ENCODE measurements around the gene CD320. TPM values are rescaled to one million over a fixed set of nuclear protein-coding genes. Genes with fewer than 3 reads are reported as not detected.
"Not testable (repeated sequence)": the region's sequence is repeated elsewhere in the genome, so short reads cannot be mapped to it uniquely, and the experiment has no call there.

CD320 gene
- 10 to 100 TPM; 93.7 to 97.6 TPM for total RNA-seq
- 58.6 TPM for polyA plus RNA-seq

- peak within 1 kb of the TSS; percentile 85 to 99 (median 96) for H3K27ac Mint-ChIP-seq
- no peaks in the 10 kb centered on the region for H3K27me3 ChIP-seq (ENCODE audit: insufficient read depth, low read length, poor library complexity, severe bottlenecking)
- DNase-seq, result peak; percentile 76 to 92 (median 86)
- peak within 1 kb of the TSS; percentile 88 for H3K4me3 ChIP-seq (ENCODE audit: low read length)
- ChIA-PET CTCF (interaction anchor here (1.7 kb wide), 1 partner anchor 270 kb away, joined by 3 read pairs; no protein-coding TSS in a partner anchor), POLR2A (no interaction called here)
- H3K4me3 Mint-ChIP-seq, result peak within 1 kb of the TSS; percentile 93 to 96 (median 95)
- H3K9me3 ChIP-seq (ENCODE audit: low read length), result no peaks in the 10 kb centered on the region
- H3K9me3 Mint-ChIP-seq, result no peaks in the 10 kb centered on the region
- H3K4me1 ChIP-seq (ENCODE audit: insufficient read depth, low read length), result peaks cover 27% of the 10 kb centered on the region
- peaks cover 29 to 41% (median 31%) of the 10 kb centered on the region in 3 donors for H3K4me1 Mint-ChIP-seq
- H3K36me3 Mint-ChIP-seq, result peaks cover 0 to 44% (median 0%) of the 10 kb centered on the region in 3 donors
- H3K27me3 Mint-ChIP-seq, result no peaks in the 10 kb centered on the region
- H3K36me3 ChIP-seq (ENCODE audit: insufficient read depth, low read length), result no peaks in the 10 kb centered on the region
- H3K27ac ChIP-seq (ENCODE audit: low read depth, low read length), result peak within 1 kb of the TSS; percentile 76
Observed at GRCh38 chr19:8307965-8308866, at the start of gene CD320. Gene CD320, minus strand, starts transcription at chr19:8308358. Its CDS starts 68 bp downstream, at chr19:8308290.

DNA sequence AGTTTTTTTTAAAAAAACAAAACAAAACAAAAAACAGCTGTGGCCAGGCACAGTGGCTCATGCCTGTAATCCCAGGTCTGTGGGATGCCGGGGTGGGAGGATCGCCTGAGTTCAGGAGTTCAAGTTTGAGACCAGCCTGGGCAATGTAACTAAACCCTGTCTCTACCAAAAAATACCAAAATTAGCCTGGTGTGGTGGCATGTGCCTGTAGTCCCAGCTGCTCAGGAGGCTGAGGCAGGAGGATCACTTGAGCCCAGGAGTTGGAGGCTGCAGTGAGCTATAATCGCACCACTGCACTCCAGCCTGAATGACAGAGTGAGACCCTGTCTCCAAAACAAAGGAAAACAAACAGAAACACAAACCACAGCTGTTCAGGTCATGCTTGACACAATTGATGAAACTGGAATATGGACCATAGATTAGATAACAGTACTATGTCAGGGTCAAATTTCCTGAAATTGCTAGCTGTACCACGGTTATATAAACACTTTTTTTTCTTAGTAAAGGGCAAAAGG lies 48.9 kb upstream of the CD320 start:
- peaks cover 4% of the 10 kb centered on the region for H3K27me3 ChIP-seq (ENCODE audit: insufficient read depth, low read length, poor library complexity, severe bottlenecking)
- no peaks in the 10 kb centered on the region for H3K9me3 ChIP-seq (ENCODE audit: low read length)
- H3K36me3 ChIP-seq (ENCODE audit: insufficient read depth, low read length), result no peaks in the 10 kb centered on the region
- H3K4me3 ChIP-seq (ENCODE audit: low read length), result no peak overlapping the region
- H3K9me3 Mint-ChIP-seq, result peaks cover 0 to 2% (median 0%) of the 10 kb centered on the region in 5 donors
- H3K4me1 Mint-ChIP-seq, result peaks cover 2 to 4% (median 3%) of the 10 kb centered on the region in 3 donors
- ChIA-PET POLR2A (no interaction called here), CTCF (interaction anchor here (1.5 kb wide), 1 partner anchor 48 kb away, joined by 3 read pairs; no protein-coding TSS in a partner anchor)
- no peak overlapping the region for H3K27ac ChIP-seq (ENCODE audit: low read depth, low read length)
- H3K27me3 Mint-ChIP-seq, result peaks cover 10 to 15% of the 10 kb centered on the region in 2 donors
- H3K4me3 Mint-ChIP-seq, result no peak overlapping the region
- peaks cover 6% of the 10 kb centered on the region for H3K4me1 ChIP-seq (ENCODE audit: insufficient read depth, low read length)
- H3K36me3 Mint-ChIP-seq, result no peaks in the 10 kb centered on the region
- DNase-seq, result no peak
- peak overlapping the region in 1 of 8 donors; percentile 47 for H3K27ac Mint-ChIP-seq

DNA sequence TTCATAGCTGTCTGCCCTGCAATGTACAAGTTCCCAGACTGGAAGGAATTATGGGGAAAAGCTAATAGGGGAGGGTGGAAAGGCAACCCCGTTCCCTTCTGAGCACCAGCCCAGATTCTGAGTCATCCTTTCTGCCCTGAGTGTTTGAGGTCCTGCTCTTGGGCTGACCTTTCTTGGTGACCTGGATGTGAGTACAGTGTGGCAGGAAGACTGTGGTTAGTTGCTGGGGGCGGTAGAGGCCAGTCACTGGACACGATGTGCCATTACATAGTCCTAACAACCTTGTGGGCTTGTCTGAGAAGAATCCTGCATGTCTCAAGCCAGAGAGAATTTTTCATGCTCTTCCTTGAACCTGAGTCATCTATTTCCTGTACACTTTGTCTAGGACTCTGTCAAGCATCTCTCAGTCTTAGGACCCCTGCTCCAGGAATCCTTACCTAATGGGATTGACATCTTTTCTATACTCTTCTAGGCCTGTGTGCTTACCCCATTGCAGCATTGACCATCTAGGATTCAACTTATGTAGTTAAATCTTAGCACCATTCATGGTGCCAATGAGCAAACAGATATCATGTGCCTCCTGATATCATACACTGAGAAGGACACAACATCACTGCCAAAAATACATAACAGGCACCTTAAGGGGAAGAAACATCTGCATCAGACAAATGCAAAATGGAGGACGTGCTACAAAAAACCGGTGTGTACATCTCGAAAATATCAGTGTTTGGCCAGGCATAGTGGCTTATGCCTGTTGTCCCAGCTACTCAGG lies 47.7 kb upstream of the CD320 start:
- ChIA-PET CTCF (interaction anchor here (0.7 to 3.3 kb wide), 3 partner anchors 10 to 225 kb away, joined by 3 to 31 read pairs (median 11); no protein-coding TSS in a partner anchor), POLR2A (no interaction called here)
- no peak overlapping the region for H3K27ac Mint-ChIP-seq
- peaks cover 0 to 2% (median 0%) of the 10 kb centered on the region in 5 donors for H3K9me3 Mint-ChIP-seq
- Histone ChIP-seq H3K9me3 (ENCODE audit: low read length) (no peaks in the 10 kb centered on the region), H3K27ac (ENCODE audit: low read depth, low read length) (no peak overlapping the region), H3K4me1 (ENCODE audit: insufficient read depth, low read length) (peaks cover 6% of the 10 kb centered on the region), H3K36me3 (ENCODE audit: insufficient read depth, low read length) (no peaks in the 10 kb centered on the region), H3K4me3 (ENCODE audit: low read length) (no peak overlapping the region), H3K27me3 (ENCODE audit: insufficient read depth, low read length, poor library complexity, severe bottlenecking) (no peaks in the 10 kb centered on the region)
- H3K36me3 Mint-ChIP-seq, result no peaks in the 10 kb centered on the region
- H3K4me3 Mint-ChIP-seq, result no peak overlapping the region
- DNase-seq, result no peak
- peaks cover 2 to 4% (median 3%) of the 10 kb centered on the region in 3 donors for H3K4me1 Mint-ChIP-seq
- H3K27me3 Mint-ChIP-seq, result peaks cover 14% of the 10 kb centered on the region in 2 donors

DNA sequence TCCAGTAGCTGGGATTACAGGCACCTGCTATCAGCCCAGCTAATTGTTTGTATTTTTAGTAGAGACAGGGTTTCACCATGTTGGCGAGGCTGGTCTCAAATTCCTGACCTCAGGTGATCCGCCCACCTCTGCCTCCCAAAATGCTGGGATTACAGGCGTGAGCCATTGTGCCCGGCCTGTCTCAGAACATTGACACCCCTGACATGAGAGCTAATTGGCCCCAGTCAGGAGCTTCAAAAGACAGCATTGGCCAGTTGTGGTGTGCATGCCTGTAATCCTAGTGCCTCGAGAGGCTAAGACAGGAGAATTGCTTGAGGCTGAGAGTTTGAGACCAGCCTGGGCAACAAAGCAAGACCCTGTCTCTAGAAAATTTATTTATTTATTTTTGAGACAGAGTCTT lies 44.7 kb upstream of the CD320 start:
- H3K9me3 ChIP-seq (ENCODE audit: low read length); H3K4me3 Mint-ChIP-seq; H3K4me3 ChIP-seq (ENCODE audit: low read length); H3K27me3 ChIP-seq (ENCODE audit: insufficient read depth, low read length, poor library complexity, severe bottlenecking); POLR2A ChIA-PET; H3K27ac Mint-ChIP-seq; H3K36me3 ChIP-seq (ENCODE audit: insufficient read depth, low read length); H3K4me1 Mint-ChIP-seq; H3K36me3 Mint-ChIP-seq; H3K27ac ChIP-seq (ENCODE audit: low read depth, low read length); H3K9me3 Mint-ChIP-seq; H3K4me1 ChIP-seq (ENCODE audit: insufficient read depth, low read length); DNase-seq: not testable (repeated sequence)
- peaks cover 13 to 21% of the 10 kb centered on the region in 2 donors for H3K27me3 Mint-ChIP-seq
- CTCF ChIA-PET, result interaction anchor here (0.8 to 3.3 kb wide), 15 partner anchors 9 to 341 kb away, joined by 3 to 31 read pairs (median 8); partner anchors contain the start of gene KANK3

GRCh38 chr19:8352134-8352827 lies 44.1 kb upstream of the CD320 start:
- H3K4me1 Mint-ChIP-seq, result peaks cover 2 to 4% (median 3%) of the 10 kb centered on the region in 3 donors
- no peak overlapping the region for H3K27ac ChIP-seq (ENCODE audit: low read depth, low read length)
- ChIA-PET POLR2A (no interaction called here), CTCF (interaction anchor here (0.8 to 3.3 kb wide), 10 partner anchors 9 to 241 kb away, joined by 3 to 31 read pairs (median 10); partner anchors contain the start of gene KANK3)
- H3K4me1 ChIP-seq (ENCODE audit: insufficient read depth, low read length), result peaks cover 6% of the 10 kb centered on the region
- H3K9me3 ChIP-seq (ENCODE audit: low read length), result no peaks in the 10 kb centered on the region
- H3K27me3 ChIP-seq (ENCODE audit: insufficient read depth, low read length, poor library complexity, severe bottlenecking), result no peaks in the 10 kb centered on the region
- no peak for DNase-seq
- H3K27ac Mint-ChIP-seq, result no peak overlapping the region
- no peak overlapping the region for H3K4me3 Mint-ChIP-seq
- H3K4me3 ChIP-seq (ENCODE audit: low read length), result no peak overlapping the region
- no peaks in the 10 kb centered on the region for H3K9me3 Mint-ChIP-seq
- H3K36me3 ChIP-seq (ENCODE audit: insufficient read depth, low read length), result no peaks in the 10 kb centered on the region
- H3K27me3 Mint-ChIP-seq, result peaks cover 13 to 21% of the 10 kb centered on the region in 2 donors
- H3K36me3 Mint-ChIP-seq, result no peaks in the 10 kb centered on the region

GRCh38 chr19:8349629-8350372 lies 41.6 kb upstream of the CD320 start:
- peaks cover 17% of the 10 kb centered on the region in 2 donors for H3K27me3 Mint-ChIP-seq
- H3K4me3 ChIP-seq (ENCODE audit: low read length); H3K27me3 ChIP-seq (ENCODE audit: insufficient read depth, low read length, poor library complexity, severe bottlenecking); H3K9me3 Mint-ChIP-seq; H3K9me3 ChIP-seq (ENCODE audit: low read length); H3K27ac ChIP-seq (ENCODE audit: low read depth, low read length); H3K4me1 ChIP-seq (ENCODE audit: insufficient read depth, low read length); H3K4me3 Mint-ChIP-seq; H3K36me3 Mint-ChIP-seq; DNase-seq; H3K27ac Mint-ChIP-seq; H3K4me1 Mint-ChIP-seq; H3K36me3 ChIP-seq (ENCODE audit: insufficient read depth, low read length): not testable (repeated sequence)
- ChIA-PET POLR2A (interaction anchor here (0.6 kb wide), 1 partner anchor 46 kb away, joined by 4 read pairs; no protein-coding TSS in a partner anchor), CTCF (interaction anchor here (1.0 kb wide), 1 partner anchor 11 kb away, joined by 3 read pairs; no protein-coding TSS in a partner anchor)

DNA sequence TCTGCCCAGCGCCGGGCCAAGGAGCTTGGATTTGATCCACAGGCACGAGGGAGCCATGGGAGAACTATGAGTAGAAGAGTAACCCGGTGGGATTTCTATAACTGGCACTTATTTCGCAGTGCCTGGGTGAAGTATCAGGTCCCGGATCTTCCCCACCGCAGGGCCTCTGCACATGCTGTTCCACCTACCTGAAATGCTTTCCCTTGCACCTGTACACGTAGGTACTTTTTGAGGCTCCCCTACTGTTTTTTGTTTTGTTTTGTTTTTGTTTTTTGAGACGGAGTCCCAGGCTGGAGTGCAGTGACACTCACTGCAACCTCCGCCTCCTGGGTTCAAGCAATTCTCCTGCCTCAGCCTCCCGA lies 35.3 kb upstream of the CD320 start:
- DNase-seq, result no peak
- Histone ChIP-seq H3K4me3 (ENCODE audit: low read length) (peak overlapping the region; percentile 56), H3K4me1 (ENCODE audit: insufficient read depth, low read length) (no peaks in the 10 kb centered on the region), H3K27ac (ENCODE audit: low read depth, low read length) (no peak overlapping the region), H3K27me3 (ENCODE audit: insufficient read depth, low read length, poor library complexity, severe bottlenecking) (no peaks in the 10 kb centered on the region), H3K9me3 (ENCODE audit: low read length) (no peaks in the 10 kb centered on the region), H3K36me3 (ENCODE audit: insufficient read depth, low read length) (no peaks in the 10 kb centered on the region)
- peaks cover 4 to 6% of the 10 kb centered on the region in 2 donors for H3K27me3 Mint-ChIP-seq
- peak overlapping the region in 4 of 8 donors; percentile 44 to 89 (median 81) for H3K27ac Mint-ChIP-seq
- CTCF ChIA-PET, result interaction anchor here (3.1 kb wide), 1 partner anchor 10 kb away, joined by 18 read pairs; no protein-coding TSS in a partner anchor
- H3K36me3 Mint-ChIP-seq, result peaks cover 0 to 2% (median 0%) of the 10 kb centered on the region in 3 donors
- H3K4me3 Mint-ChIP-seq, result peak overlapping the region; percentile 77 to 90 (median 81)
- H3K9me3 Mint-ChIP-seq, result no peaks in the 10 kb centered on the region
- POLR2A ChIA-PET, result interaction anchor here (0.5 kb wide), 1 partner anchor 19 kb away, joined by 3 read pairs; no protein-coding TSS in a partner anchor
- peaks cover 10 to 18% (median 11%) of the 10 kb centered on the region in 3 donors for H3K4me1 Mint-ChIP-seq

Measured in CD8-positive, alpha-beta memory T cell (primary cell).